NB4 (cell line): ENCODE data around the gene S100P.
"Not testable (repeated sequence)": the region's sequence is repeated elsewhere in the genome, so short reads cannot be mapped to it uniquely, and the experiment has no call there.

Experiments
- DNase-seq: peaks from one replicate; pipeline ENCODE4 v3.0.0; 2010; ENCODE audit warnings: low read depth
- H3K4me3 ChIP-seq: one replicate; pipeline ENCODE4 v1.5.1; 2011; ENCODE audit warnings: mild to moderate bottlenecking, low read depth, low read length, moderate library complexity
- MYC ChIP-seq: IDR thresholded peaks from 2 replicates; pipeline ENCODE4 v1.6.1; 2011; ENCODE audit warnings: low read depth, low read length
- POLR2A ChIP-seq: IDR thresholded peaks from 2 replicates; pipeline ENCODE4 v1.6.1; 2011; ENCODE audit warnings: mild to moderate bottlenecking; ENCODE audit not compliant: insufficient read length; ENCODE audit errors: extremely low read depth
- TF ChIP-seq, protein P1 (sequence below): IDR thresholded peaks from one replicate; pipeline ENCODE4 v1.5.1; 2012; ENCODE audit warnings: low read depth, low read length
- TF ChIP-seq, protein P2 (sequence below): IDR thresholded peaks from 2 replicates; pipeline ENCODE4 v1.6.1; 2011; ENCODE audit warnings: low read depth, low read length

S100P gene

DNA sequence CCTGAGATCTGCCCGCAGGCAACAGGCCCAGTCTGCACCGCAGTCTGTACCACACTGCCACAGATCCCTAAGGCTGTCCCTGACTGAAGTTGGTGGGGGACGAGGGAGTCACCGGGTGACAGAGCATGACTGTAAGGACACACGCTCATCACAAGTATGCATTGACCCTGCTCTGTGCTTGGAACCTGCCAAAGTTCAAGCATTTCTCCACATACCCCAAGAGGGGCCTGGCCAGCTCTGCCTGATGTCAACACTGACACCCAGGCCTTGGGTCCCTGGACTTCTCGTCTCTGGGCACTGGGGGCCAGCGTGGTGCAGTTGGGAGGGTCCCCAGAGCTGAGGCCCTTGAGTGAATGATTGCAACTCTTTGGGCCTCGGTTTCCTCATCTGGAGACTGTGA is 30.2 kb downstream of the S100P start:
- no peak for DNase-seq
- TF ChIP-seq POLR2A (no peak), MYC (no peak)
- TF ChIP-seq, protein P1, sequence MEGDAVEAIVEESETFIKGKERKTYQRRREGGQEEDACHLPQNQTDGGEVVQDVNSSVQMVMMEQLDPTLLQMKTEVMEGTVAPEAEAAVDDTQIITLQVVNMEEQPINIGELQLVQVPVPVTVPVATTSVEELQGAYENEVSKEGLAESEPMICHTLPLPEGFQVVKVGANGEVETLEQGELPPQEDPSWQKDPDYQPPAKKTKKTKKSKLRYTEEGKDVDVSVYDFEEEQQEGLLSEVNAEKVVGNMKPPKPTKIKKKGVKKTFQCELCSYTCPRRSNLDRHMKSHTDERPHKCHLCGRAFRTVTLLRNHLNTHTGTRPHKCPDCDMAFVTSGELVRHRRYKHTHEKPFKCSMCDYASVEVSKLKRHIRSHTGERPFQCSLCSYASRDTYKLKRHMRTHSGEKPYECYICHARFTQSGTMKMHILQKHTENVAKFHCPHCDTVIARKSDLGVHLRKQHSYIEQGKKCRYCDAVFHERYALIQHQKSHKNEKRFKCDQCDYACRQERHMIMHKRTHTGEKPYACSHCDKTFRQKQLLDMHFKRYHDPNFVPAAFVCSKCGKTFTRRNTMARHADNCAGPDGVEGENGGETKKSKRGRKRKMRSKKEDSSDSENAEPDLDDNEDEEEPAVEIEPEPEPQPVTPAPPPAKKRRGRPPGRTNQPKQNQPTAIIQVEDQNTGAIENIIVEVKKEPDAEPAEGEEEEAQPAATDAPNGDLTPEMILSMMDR, result no peak
- TF ChIP-seq, protein P2, sequence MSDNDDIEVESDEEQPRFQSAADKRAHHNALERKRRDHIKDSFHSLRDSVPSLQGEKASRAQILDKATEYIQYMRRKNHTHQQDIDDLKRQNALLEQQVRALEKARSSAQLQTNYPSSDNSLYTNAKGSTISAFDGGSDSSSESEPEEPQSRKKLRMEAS, result no peak
- H3K4me3 ChIP-seq, result no peak overlapping the region

DNA sequence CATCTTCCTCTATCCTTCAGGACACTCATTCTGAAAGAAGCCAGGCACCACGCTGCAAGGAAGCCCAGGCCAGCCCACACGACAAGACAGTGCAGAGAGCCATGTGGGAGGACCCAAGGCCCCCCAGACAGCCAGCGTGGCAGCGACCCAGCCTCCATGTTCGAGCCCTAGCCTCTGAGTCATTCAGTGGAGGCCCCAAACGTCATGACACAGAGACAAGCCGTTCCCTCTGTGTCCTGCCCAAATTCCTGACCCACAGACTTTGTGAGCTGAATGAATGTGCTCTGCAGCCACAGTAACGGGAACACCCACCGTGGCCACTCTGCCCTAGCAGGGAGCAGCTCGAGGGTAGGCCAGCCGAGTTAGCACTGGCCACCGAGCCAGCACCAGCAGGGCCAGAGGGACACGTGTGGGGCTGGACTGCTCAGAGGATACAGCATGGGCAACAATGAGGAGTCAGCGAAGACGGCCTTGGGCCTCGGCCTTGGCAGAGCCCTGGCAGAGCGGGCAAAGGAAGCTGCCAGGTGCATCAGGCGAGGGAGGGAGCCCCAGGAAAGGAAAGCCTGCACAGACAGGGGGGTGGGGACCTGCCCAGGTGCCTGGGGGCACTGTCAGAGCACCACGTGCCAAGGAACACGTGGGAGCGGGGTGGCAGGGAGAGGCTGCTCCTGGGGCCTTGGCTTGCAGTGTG is 30.9 kb downstream of the S100P start:
- DNase-seq, result no peak
- TF ChIP-seq POLR2A (no peak), MYC (no peak)
- TF ChIP-seq, protein P2, result no peak
- TF ChIP-seq, protein P1, result no peak
- no peak overlapping the region for H3K4me3 ChIP-seq

DNA sequence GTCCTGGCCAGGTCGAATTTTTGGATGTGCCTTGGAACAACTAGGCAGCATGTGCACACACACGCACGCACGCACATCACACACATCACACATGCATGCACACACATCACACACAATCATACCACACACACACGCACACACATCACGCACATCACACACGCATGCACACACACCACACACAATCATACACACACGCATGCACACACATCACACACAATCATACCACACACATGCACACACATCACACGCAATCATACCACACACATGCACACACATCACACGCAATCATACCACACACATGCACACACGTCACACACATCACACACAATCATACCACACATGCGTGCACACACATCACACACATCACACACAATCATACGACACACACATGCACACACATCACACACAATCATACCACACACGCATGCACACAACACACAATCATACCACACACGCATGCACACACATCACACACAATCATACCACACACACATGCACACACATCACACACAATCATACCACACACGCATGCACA is 31.8 kb downstream of the S100P start:
- H3K4me3 ChIP-seq, DNase-seq: not testable (repeated sequence)
- TF ChIP-seq, protein P2, result peak; percentile 10; the same call in 1 of the 2 replicates

DNA sequence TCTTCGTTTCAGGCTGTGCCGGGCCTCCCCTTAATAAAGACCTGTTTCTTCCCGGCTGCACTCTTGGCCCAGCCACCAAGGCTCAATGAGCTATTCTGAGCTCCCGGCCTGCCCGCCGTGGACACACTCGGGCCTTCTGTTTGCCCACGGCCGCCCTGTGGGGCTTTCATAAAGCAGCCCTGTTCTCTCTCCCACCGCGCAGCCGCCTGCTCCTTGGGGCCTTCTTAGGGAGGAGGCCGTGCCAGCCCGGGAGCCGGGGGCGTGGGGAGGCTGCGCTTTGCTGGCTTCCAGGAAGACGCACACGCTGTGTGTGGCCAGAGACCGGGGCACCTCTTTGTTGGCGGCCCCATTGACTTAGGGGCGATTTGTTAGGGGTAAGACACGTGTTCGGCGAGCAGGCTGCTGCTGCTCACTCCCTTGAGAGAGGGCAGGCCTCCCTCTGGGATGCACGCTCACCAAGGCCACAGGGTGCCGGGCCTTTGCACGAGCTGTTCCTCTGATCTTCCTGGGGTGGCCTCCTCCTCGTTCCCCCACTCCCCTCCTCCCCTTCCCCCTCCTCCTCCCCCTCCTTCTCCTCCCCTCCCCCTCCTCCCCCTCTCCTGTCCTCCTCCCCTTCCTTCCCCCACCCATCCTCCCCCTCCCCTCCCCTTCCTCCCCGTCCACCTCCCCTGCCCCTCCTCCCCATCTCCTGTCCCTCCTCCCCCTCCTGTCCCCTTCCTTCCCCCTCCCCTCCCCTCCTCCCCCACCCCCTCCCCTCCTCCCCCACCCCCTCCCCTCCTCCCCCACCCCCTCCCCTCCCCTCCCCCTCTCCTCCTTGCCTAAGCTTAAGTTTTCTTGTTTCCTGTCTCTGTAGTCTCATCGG is 33.6 kb downstream of the S100P start:
- DNase-seq, result peak; percentile 89
- no peak overlapping the region for H3K4me3 ChIP-seq
- TF ChIP-seq, protein P1, result no peak
- TF ChIP-seq MYC (peak; percentile 70), POLR2A (no peak)
- TF ChIP-seq, protein P2, result peak; percentile 91

DNA sequence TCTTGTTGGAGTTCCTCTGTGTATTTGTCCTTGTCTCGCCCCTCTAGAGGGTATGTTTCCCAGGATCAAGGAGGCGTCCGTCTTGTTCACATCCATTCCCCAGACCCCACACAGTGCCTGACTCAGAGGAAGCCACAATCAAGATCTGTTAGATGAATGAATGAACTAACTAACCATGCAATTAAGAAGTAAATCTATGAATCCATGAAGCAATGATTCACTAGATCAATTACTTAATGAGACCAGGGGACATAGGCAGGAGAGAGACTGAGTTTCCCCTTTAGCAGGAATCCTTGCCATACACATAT is 34.2 kb downstream of the S100P start:
- TF ChIP-seq, protein P1, result no peak
- no peak for TF ChIP-seq POLR2A
- TF ChIP-seq MYC, result no peak
- no peak overlapping the region for H3K4me3 ChIP-seq
- no peak for DNase-seq

DNA sequence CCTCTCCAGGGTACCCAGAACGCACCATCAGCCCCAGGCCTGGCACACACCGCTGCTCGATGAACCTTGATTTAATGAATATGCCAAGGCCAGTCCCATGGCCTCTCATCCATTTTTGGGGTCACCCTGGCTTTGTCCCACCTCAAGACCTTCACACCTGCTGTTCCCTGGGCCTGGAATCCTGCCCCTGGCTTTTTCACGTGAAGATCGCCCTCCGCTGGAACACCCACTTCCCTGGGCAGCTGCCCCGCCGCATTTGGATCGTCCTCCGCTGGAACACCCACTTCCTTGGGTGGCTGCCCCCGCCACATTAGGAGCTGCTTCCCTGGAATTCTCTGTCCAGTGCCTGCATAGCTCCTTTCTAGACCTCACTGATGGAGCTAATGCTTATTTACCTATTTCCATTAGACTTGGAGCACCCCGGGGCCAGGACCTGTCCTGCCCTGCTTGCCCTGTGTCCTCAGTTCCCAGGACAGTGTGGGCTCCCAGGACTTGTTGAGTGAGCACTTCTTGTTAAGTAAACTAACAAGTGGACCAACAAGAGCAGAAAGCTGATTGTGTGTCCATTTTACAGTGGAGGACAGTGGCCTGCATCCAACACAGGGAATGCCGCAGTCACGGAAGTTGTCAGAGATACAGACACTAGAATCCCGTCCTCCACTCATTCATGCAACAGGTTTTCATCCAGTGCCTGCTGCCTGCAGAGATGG is 34.8 kb downstream of the S100P start:
- no peak overlapping the region for H3K4me3 ChIP-seq
- no peak for TF ChIP-seq POLR2A
- no peak for DNase-seq
